Spleen (tissue), 13 donors: Measurements from ENCODE around the gene SMCR8. TPM values are rescaled to one million over a fixed set of nuclear protein-coding genes. Genes with fewer than 3 reads are reported as not detected.

Source experiments
- DNase-seq: peaks from one replicate; pipeline ENCODE4 v3.0.0-alpha.2; 2020
- H3K27ac ChIP-seq, 8 donors: fragments of 200-600 bp; sonication (generic) in 7 of 8; 1 replicate in 4 of 8; 2 replicates in 4 of 8; pipeline versions ENCODE4 v1.5.0 to v1.8.0; 2016 to 2021; ENCODE audit warnings: inconsistent platforms in 4 of 8, mild to moderate bottlenecking in 4 of 8, moderate library complexity in 1 of 8
- H3K27me3 ChIP-seq, 7 donors: fragments of 200-600 bp; sonication (generic) in 6 of 7; replicated peaks in 1 of 7; 1 replicate in 4 of 7; 2 replicates in 3 of 7; pipeline versions ENCODE4 v1.5.0 to v1.8.0; 2016 to 2021; ENCODE audit warnings: inconsistent platforms in 3 of 7, mild to moderate bottlenecking in 1 of 7
- H3K36me3 ChIP-seq, 6 donors: fragments of 200-600 bp; sonication (generic) in 5 of 6; 1 replicate in 4 of 6; 2 replicates in 2 of 6; pipeline versions ENCODE4 v1.5.0 to v1.8.0; 2016 to 2021; ENCODE audit warnings: inconsistent platforms in 2 of 6
- H3K4me1 ChIP-seq, 6 donors: fragments of 200-600 bp; sonication (generic) in 5 of 6; 1 replicate in 3 of 6; 2 replicates in 3 of 6; pipeline versions ENCODE4 v1.5.0 to v1.8.0; 2016 to 2021; ENCODE audit warnings: inconsistent platforms in 3 of 6
- H3K4me3 ChIP-seq, 8 donors: fragments of 200-600 bp; sonication (generic) in 7 of 8; 1 replicate in 4 of 8; 2 replicates in 4 of 8; pipeline versions ENCODE4 v1.5.0 to v1.8.0; 2016 to 2021; ENCODE audit warnings: inconsistent platforms in 4 of 8, mild to moderate bottlenecking in 4 of 8, moderate library complexity in 2 of 8
- H3K9me3 ChIP-seq, 8 donors: fragments of 200-600 bp; sonication (generic) in 7 of 8; 1 replicate in 4 of 8; 2 replicates in 4 of 8; pipeline versions ENCODE4 v1.5.0 to v1.8.0; 2016 to 2021; ENCODE audit warnings: inconsistent platforms in 4 of 8
- POLR2A ChIP-seq, 3 donors: fragments of 450-650 bp; IDR thresholded peaks; one replicate each; pipeline ENCODE4 v1.5.1; 2017; ENCODE audit warnings: antibody characterized with exemption in 3 of 3, mild to moderate bottlenecking in 1 of 3
- POLR2AphosphoS5 ChIP-seq, 3 donors: sonication (generic); formaldehyde crosslinking; IDR thresholded peaks; one replicate each; pipeline ENCODE4 v1.5.1; 2017; ENCODE audit warnings: antibody characterized with exemption in 3 of 3
- WGBS, 5 donors: extraction: QIAGEN DNeasy Blood & Tissue Kit in 3 of 5; methylation state at CpG; one replicate each; pipeline versions ENCODE4 v1.1.5 to v1.1.7; 2013 to 2018; 5-methylcytosine and 5-hydroxymethylcytosine counted together
- intact Hi-C: fragments of 100-400 bp; cut with DNase I; formaldehyde crosslinking; loops from one replicate; pipeline ENCODE4 v1.15.0; 2023; ENCODE audit warnings: low total_unique reads
- long read RNA-seq, 2 donors: transcript quantifications; one replicate each; lab custom pipeline, GENCODE V29; 2026
- polyA plus RNA-seq, 3 donors: library from polyadenylated mRNA; stranded (reverse); fragments of 200-250 nt; gene quantifications; one replicate each; pipeline ENCODE4 v1.2.1, GENCODE V29; 2013
- total RNA-seq, 7 donors: library from RNA; depleted of rRNA in 3 of 7; stranded (reverse); fragments of >200 nt in 3 of 7; fragmentation: NEBNext Ultra II Directional in 4 of 7; extraction: Animal tissue kit (Norgen Biotek cat#: 25700) in 4 of 7; gene quantifications; one replicate each; pipeline versions ENCODE4 v1.1.0 to v1.2.1, GENCODE V29; 2016 to 2021
- TF ChIP-seq, protein P1 (sequence below), 11 experiments: fragments of 200-600 bp in 7 of 11; fragments of 450-650 bp in 4 of 11; sonication (generic) in 4 of 11; IDR thresholded peaks in 8 of 11; conservative IDR thresholded peaks in 3 of 11; 1 replicate in 7 of 11; 2 replicates in 4 of 11; pipeline versions ENCODE4 v1.4.0 to v1.8.0; 2016 to 2021; ENCODE audit warnings: antibody characterized with exemption in 11 of 11, inconsistent platforms in 4 of 11, mild to moderate bottlenecking in 1 of 11
- donor health status: healthy with polysubstance abuse.
- donor health status: DM: no; HTN: no; CAD: no; lungs with moderate emphysema.
- donor health status: DM: no; HTN: no; CAD: no.
- donor health status: Bipolar disorder and iron deficiency.
- donor health status: healthy.
- donor health status: DM: no; HTN: no; CAD: no.
- donor health status: DM: yes; HTN: yes; CAD: no.

SMCR8 gene, protein sequence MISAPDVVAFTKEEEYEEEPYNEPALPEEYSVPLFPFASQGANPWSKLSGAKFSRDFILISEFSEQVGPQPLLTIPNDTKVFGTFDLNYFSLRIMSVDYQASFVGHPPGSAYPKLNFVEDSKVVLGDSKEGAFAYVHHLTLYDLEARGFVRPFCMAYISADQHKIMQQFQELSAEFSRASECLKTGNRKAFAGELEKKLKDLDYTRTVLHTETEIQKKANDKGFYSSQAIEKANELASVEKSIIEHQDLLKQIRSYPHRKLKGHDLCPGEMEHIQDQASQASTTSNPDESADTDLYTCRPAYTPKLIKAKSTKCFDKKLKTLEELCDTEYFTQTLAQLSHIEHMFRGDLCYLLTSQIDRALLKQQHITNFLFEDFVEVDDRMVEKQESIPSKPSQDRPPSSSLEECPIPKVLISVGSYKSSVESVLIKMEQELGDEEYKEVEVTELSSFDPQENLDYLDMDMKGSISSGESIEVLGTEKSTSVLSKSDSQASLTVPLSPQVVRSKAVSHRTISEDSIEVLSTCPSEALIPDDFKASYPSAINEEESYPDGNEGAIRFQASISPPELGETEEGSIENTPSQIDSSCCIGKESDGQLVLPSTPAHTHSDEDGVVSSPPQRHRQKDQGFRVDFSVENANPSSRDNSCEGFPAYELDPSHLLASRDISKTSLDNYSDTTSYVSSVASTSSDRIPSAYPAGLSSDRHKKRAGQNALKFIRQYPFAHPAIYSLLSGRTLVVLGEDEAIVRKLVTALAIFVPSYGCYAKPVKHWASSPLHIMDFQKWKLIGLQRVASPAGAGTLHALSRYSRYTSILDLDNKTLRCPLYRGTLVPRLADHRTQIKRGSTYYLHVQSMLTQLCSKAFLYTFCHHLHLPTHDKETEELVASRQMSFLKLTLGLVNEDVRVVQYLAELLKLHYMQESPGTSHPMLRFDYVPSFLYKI
- total RNA-seq (10 to 100 TPM; 25.8 to 38.0 (median 32.3) TPM), polyA plus RNA-seq (1 to 10 TPM; 3.9 to 9.2 (median 4.0) TPM)
- long read RNA-seq, donor 1, full-length matches to known transcripts = 3 of 11 reads
- long read RNA-seq, donor 1, partial matches to known transcripts = 8 of 11 reads
- long read RNA-seq, donor 1, other reads (novel, unspliced or antisense) = 0 of 11 reads
- long read RNA-seq, donor 2, full-length matches to known transcripts = 4 of 4 reads
- long read RNA-seq, donor 2, partial matches to known transcripts = 0 of 4 reads
- long read RNA-seq, donor 2, other reads (novel, unspliced or antisense) = 0 of 4 reads

DNA sequence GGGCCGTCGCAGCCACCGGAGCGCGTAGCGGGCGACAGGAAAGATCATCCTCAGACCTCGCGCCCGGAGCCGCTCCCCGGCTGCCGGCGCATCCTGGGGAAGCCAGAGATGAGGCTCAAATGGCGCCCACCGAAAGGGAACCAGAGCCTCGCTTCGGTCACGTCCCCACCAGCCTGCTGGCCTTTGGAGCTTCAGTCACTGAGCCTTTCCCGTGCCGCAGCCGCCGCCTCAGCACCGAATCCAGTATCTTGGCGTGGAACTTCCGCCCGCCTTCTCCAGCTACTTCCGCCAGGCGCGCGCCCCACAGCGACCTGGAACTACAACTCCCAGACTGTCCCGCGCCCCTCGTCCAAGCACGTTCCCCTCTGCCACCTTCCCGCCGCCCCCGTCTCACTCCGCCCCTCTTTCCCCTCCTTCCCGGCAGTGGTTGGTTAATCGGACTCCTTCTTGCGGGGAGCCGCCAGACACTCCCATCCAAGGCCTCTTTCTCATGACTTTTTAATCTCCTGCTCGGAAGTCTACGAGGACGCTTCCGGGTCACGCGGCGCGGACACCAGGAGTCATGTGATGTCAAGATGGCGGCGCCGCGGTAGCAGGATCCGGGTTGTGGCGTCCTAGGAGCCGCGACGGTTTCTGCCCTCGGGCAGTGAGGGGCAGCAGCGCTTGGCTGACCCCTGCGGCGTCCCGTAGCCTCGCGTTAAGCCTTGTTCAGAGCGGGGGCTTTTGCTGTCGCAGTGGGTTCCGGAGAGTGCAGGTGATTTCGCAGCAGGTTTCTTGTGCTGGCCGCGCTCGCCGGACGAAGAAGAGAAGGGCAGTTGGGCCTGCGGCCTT lies at the start of gene SMCR8, which contains the start of gene TOP3A:
SMCR8 (plus strand) TSS at position 563 of the 831 bp plus-strand sequence. CDS start 497 bp downstream, outside the sequence.
TOP3A (minus strand) TSS at position 264 of the 831 bp plus-strand sequence; CDS start at position 48, 216 bp downstream.
- peak within 1 kb of the TSS; percentile 61 to 97 (median 90) for H3K4me3 ChIP-seq
- TF ChIP-seq, protein P1, sequence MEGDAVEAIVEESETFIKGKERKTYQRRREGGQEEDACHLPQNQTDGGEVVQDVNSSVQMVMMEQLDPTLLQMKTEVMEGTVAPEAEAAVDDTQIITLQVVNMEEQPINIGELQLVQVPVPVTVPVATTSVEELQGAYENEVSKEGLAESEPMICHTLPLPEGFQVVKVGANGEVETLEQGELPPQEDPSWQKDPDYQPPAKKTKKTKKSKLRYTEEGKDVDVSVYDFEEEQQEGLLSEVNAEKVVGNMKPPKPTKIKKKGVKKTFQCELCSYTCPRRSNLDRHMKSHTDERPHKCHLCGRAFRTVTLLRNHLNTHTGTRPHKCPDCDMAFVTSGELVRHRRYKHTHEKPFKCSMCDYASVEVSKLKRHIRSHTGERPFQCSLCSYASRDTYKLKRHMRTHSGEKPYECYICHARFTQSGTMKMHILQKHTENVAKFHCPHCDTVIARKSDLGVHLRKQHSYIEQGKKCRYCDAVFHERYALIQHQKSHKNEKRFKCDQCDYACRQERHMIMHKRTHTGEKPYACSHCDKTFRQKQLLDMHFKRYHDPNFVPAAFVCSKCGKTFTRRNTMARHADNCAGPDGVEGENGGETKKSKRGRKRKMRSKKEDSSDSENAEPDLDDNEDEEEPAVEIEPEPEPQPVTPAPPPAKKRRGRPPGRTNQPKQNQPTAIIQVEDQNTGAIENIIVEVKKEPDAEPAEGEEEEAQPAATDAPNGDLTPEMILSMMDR (IDR thresholded peaks at IDR 0.05 in 8 of 11, conservative IDR thresholded peaks at IDR 0.05 in 3 of 11) = peak in 6 of 11 experiments; percentile 5 to 47 (median 26)
- TF ChIP-seq POLR2A (IDR thresholded peaks at IDR 0.05) (peak in 1 of 3 donors; percentile 54), POLR2AphosphoS5 (IDR thresholded peaks at IDR 0.05) (peak; percentile 93 to 94 (median 93))
- intact Hi-C loops = no loop called here
- H3K4me1 ChIP-seq = peaks cover 58 to 87% (median 75%) of the 10 kb centered on the region in 6 donors
- H3K9me3 ChIP-seq = no peaks in the 10 kb centered on the region
- no peaks in the 10 kb centered on the region for H3K27me3 ChIP-seq
- WGBS, 5 donors = 0 to 1% (median 1%) methylated on average over 54 to 78 of the region's 78 CpGs
- peaks cover 0 to 70% (median 20%) of the 10 kb centered on the region in 6 donors for H3K36me3 ChIP-seq
- peak within 1 kb of the TSS; percentile 79 to 97 (median 94) for H3K27ac ChIP-seq
- peak; percentile 99 for DNase-seq

DNA sequence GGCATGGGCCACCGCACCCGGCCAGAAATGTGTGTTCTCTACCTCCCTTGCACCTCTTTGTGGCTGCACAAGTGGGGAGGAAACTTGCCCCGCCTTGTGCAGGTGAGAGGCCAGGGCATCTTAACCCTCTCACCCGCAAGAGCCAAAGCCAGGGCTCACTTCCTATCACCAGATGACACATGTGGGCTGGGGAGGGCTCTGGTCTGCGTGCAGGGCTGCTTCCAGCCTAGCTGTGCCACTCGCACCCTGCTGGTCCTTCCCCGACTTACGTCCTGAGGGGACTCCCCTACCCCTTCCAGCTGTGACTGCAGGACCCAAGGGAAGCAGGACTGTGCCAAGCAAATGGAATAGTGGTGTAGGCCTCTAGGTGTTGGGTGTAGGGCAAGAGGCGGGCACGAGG lies 47.7 kb upstream of the SMCR8 start:
- Histone ChIP-seq H3K27me3 (no peaks in the 10 kb centered on the region), H3K4me1 (peaks cover 0 to 20% (median 6%) of the 10 kb centered on the region in 6 donors), H3K9me3 (no peaks in the 10 kb centered on the region), H3K27ac (no peak overlapping the region), H3K36me3 (peaks cover 0 to 62% (median 30%) of the 10 kb centered on the region in 6 donors), H3K4me3 (no peak overlapping the region)
- TF ChIP-seq, protein P1 (IDR thresholded peaks at IDR 0.05 in 8 of 11, conservative IDR thresholded peaks at IDR 0.05 in 3 of 11) = no peak
- TF ChIP-seq POLR2A (IDR thresholded peaks at IDR 0.05) (no peak), POLR2AphosphoS5 (IDR thresholded peaks at IDR 0.05) (peak in 1 of 3 donors; percentile 36)
- no peak for DNase-seq
- intact Hi-C loops = no loop called here
- WGBS, 5 donors = 72 to 80% (median 78%) methylated on average over 9 to 10 of the region's 10 CpGs

DNA sequence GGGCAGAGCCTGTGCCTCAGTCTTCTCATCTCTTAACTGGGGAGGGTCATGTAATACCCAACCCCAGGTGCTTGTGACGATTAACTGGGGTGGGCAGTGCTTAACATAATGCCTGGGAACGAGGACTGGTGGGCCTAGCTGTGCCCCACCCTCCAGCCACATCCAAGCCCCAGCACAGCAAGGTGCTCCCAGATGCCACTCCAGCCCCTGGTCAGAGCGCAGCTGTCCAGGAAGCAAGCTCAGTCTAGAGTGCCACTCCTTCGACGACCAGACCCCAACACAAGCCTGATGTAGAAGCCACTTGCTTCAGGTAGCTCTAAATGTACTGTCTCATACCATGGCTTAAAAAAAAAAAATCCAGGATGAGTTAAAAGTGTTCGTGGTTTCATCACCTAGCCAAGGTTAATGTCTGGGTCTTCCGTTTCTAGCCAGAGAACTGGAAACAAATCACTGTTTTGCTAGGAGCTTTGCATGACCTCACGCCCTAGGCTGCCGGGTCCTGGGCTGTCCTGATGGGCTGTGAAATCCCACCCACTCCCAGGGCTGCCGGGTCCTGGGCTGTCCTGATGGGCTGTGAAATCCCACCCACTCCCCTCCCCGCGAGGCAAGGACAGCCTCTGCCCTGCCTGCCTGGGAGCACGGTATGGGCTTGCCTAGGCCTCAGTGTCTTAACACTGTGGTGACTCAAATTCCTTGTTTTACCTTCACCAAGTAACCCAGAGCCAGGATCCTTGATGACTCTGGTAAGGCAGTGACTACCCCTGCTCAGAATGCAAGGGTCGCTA lies 47.0 kb upstream of the SMCR8 start:
- peaks cover 0 to 13% (median under 1%) of the 10 kb centered on the region in 6 donors for H3K4me1 ChIP-seq
- no peaks in the 10 kb centered on the region for H3K9me3 ChIP-seq
- H3K36me3 ChIP-seq = peaks cover 0 to 65% (median 34%) of the 10 kb centered on the region in 6 donors
- intact Hi-C loops = no loop called here
- WGBS, 5 donors = 61 to 69% (median 64%) methylated on average over 12 to 14 of the region's 14 CpGs
- TF ChIP-seq, protein P1 (IDR thresholded peaks at IDR 0.05 in 8 of 11, conservative IDR thresholded peaks at IDR 0.05 in 3 of 11) = no peak
- peak in 1 of 3 donors; percentile 44 for TF ChIP-seq POLR2AphosphoS5 (IDR thresholded peaks at IDR 0.05)
- DNase-seq = no peak
- no peak overlapping the region for H3K4me3 ChIP-seq
- no peak overlapping the region for H3K27ac ChIP-seq
- H3K27me3 ChIP-seq = no peaks in the 10 kb centered on the region
